Thyroid gland (tissue), 4 donors: Measurements from ENCODE around the gene ZFHX2. TPM values are rescaled to one million over a fixed set of nuclear protein-coding genes. Genes with fewer than 3 reads are reported as not detected.
A peak's percentile ranks its signal among the peaks of the same experiment; 100 is the strongest.

Experiments
- DNase-seq, 2 donors: peaks; one replicate each; pipeline ENCODE4 v3.0.0-alpha.2; 2019
- H3K27ac ChIP-seq, 3 donors: fragments of 200-600 bp; sonication (generic); 1 replicate in 2 of 3; 2 replicates in 1 of 3; pipeline ENCODE4 v1.5.1; 2016 to 2019; ENCODE audit warnings: mild to moderate bottlenecking in 1 of 3, moderate library complexity in 1 of 3
- H3K27me3 ChIP-seq: fragments of 200-600 bp; sonication (generic); one replicate; pipeline ENCODE4 v1.5.1; 2019
- H3K36me3 ChIP-seq, 2 donors: fragments of 200-600 bp; sonication (generic); one replicate each; pipeline ENCODE4 v1.5.1; 2016 to 2019
- H3K4me1 ChIP-seq, 2 donors: fragments of 200-600 bp; sonication (generic); one replicate each; pipeline ENCODE4 v1.5.1; 2017 to 2019
- H3K4me3 ChIP-seq, 3 donors: fragments of 200-600 bp; sonication (generic); replicated peaks in 1 of 3; 1 replicate in 2 of 3; 2 replicates in 1 of 3; pipeline ENCODE4 v1.5.1; 2016; ENCODE audit warnings: mild to moderate bottlenecking in 1 of 3
- H3K9me3 ChIP-seq: fragments of 200-600 bp; sonication (generic); one replicate; pipeline ENCODE4 v1.5.1; 2017
- POLR2A ChIP-seq, 2 donors: fragments of 450-650 bp; IDR thresholded peaks; one replicate each; pipeline ENCODE4 v1.6.1; 2017; ENCODE audit warnings: antibody characterized with exemption in 2 of 2, mild to moderate bottlenecking in 2 of 2, moderate library complexity in 1 of 2
- WGBS, 2 donors: methylation state at CpG; one replicate each; pipeline ENCODE4 v1.1.5; 2017; 5-methylcytosine and 5-hydroxymethylcytosine counted together
- intact Hi-C: fragments of 100-400 bp; cut with DNase I; formaldehyde crosslinking; loops from one replicate; pipeline ENCODE4 v1.15.1; 2023
- total RNA-seq, 4 donors: library from RNA; depleted of rRNA; stranded (reverse); fragments of >200 nt; gene quantifications; one replicate each; pipeline ENCODE4 v1.2.3, GENCODE V29; 2016
- TF ChIP-seq, protein P1 (sequence below), 6 experiments: fragments of 200-600 bp in 3 of 6; fragments of 450-650 bp in 3 of 6; sonication (generic) in 3 of 6; IDR thresholded peaks; one replicate each; pipeline ENCODE4 v1.5.1; 2016 to 2019; ENCODE audit warnings: antibody characterized with exemption in 6 of 6, mild to moderate bottlenecking in 2 of 6, inconsistent platforms in 1 of 6, moderate library complexity in 1 of 6

ZFHX2 gene
- total RNA-seq, 4 donors from 2014 or later: 0.46 to 2.3 (median 1.4) TPM

DNA sequence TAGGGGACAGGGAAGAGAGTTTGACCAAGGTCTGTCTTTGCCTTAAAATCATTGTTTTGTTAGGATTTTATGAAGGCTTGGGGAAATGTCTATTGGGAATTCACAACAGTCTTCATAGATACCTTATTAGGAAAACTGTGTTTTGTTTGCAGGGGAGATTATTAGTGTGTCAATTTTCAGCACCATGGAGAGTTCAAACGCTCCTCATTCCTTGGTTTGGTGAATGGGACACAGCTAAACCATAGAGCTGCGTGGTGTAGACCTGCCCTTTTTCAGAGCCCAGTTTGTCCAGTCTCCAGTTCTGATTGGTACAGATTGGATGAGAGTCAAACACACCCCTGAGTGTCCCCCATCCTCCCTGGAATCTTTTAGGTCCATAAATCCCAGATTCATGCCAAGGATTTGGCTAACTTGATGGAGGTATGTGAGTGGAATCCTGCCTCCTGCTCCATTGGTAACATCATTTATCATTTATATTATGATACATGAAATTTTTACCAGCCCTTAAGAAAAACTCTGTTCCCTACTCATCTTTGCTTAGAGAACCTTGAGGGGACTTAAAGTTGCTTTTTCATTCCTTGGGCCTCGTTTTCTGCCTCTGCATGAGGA is 70.1 kb downstream of the ZFHX2 start:
- no peaks in the 10 kb centered on the region for H3K9me3 ChIP-seq
- DNase-seq: no peak
- TF ChIP-seq POLR2A (IDR thresholded peaks at IDR 0.05): no peak
- H3K27ac ChIP-seq: no peak overlapping the region
- H3K4me1 ChIP-seq: no peaks in the 10 kb centered on the region
- 69 to 73% methylated on average over 3 of the region's 3 CpGs for WGBS, 2 donors
- H3K4me3 ChIP-seq: no peak overlapping the region
- no peaks in the 10 kb centered on the region for H3K27me3 ChIP-seq
- intact Hi-C loops: no loop called here
- H3K36me3 ChIP-seq: peaks cover 15 to 20% of the 10 kb centered on the region in 2 donors

DNA sequence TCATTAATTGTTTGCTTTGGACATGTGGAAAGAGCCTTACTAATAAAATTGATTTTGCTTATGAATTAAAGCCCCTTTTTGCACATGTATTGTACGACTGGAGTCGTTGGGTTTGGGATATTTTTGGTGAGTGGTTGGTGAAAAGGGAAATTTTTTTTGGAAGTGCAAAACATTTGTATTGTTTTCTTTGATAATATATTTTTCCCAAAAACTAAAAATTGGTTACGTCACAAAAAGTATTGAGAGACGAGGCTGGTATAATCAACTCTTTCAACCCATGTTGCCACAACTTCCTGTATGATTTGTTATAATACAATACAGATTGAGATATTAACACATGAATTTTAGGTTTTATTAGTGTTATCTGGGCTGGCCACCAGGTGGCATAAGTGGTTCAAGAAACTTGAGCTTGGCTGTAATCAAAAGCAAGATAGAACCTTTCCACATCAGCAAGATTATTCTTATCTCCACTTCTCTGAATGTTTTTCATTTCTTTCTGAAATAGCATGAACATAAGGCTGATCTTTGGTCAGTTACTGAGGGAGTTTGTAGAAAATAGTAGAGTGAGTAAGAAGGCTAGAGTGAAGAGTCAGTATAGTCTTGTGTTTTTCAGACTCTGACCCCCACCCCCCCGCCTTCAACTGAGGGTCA is 73.3 kb downstream of the ZFHX2 start:
- Histone ChIP-seq H3K4me3 (no peak overlapping the region), H3K27ac (no peak overlapping the region), H3K36me3 (peaks cover 42 to 51% of the 10 kb centered on the region in 2 donors), H3K27me3 (no peaks in the 10 kb centered on the region), H3K4me1 (no peaks in the 10 kb centered on the region), H3K9me3 (no peaks in the 10 kb centered on the region)
- DNase-seq: peak; percentile 47 to 62
- WGBS, 2 donors: 33 to 35% methylated on average over 5 of the region's 5 CpGs
- intact Hi-C loops: loop anchor here (5.0 kb wide), 1 partner anchor 84 kb away; no protein-coding TSS in a partner anchor
- TF ChIP-seq, protein P1, sequence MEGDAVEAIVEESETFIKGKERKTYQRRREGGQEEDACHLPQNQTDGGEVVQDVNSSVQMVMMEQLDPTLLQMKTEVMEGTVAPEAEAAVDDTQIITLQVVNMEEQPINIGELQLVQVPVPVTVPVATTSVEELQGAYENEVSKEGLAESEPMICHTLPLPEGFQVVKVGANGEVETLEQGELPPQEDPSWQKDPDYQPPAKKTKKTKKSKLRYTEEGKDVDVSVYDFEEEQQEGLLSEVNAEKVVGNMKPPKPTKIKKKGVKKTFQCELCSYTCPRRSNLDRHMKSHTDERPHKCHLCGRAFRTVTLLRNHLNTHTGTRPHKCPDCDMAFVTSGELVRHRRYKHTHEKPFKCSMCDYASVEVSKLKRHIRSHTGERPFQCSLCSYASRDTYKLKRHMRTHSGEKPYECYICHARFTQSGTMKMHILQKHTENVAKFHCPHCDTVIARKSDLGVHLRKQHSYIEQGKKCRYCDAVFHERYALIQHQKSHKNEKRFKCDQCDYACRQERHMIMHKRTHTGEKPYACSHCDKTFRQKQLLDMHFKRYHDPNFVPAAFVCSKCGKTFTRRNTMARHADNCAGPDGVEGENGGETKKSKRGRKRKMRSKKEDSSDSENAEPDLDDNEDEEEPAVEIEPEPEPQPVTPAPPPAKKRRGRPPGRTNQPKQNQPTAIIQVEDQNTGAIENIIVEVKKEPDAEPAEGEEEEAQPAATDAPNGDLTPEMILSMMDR (IDR thresholded peaks at IDR 0.05): peak; percentile 21 to 69 (median 58)
- no peak for TF ChIP-seq POLR2A (IDR thresholded peaks at IDR 0.05)

DNA sequence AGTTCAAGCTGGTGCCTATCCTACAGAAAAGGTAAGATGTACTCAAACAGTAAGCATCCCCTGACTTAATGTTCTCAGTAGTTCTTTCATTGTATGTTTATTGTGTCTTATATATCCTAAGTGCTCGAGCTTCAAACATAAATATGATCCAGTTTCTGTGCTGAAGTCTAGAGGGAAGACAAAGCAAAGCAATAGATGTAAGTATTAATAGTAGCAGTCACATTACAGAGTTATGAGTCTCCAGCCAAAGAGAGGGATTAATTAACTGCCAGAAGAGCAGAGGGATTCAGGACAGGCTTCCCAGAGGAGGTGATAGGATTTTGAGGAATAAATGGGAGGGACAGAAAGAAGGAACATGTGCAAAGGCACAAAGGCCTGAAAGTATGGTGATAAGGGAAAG is 80.6 kb downstream of the ZFHX2 start:
- intact Hi-C loops: no loop called here
- TF ChIP-seq POLR2A (IDR thresholded peaks at IDR 0.05): no peak
- TF ChIP-seq, protein P1 (IDR thresholded peaks at IDR 0.05): no peak

More for the DNA sequence above, 80.6 kb downstream of the ZFHX2 start:
- H3K4me1 ChIP-seq: peaks cover 6 to 8% of the 10 kb centered on the region in 2 donors
- 91 to 95% methylated on average over 1 of the region's 1 CpG for WGBS, 2 donors
- no peak overlapping the region for H3K27ac ChIP-seq
- no peak overlapping the region for H3K4me3 ChIP-seq
- DNase-seq: no peak
- H3K36me3 ChIP-seq: peaks cover 44 to 50% of the 10 kb centered on the region in 2 donors
- no peaks in the 10 kb centered on the region for H3K9me3 ChIP-seq
- no peaks in the 10 kb centered on the region for H3K27me3 ChIP-seq

Other genes with a start within 250 kb of the ZFHX2 start
- gene PPP1R3E, start 248.9 kb downstream of the ZFHX2 start, total RNA-seq: 10 to 100 TPM; 12.6 to 14.5 (median 13.9) TPM
- gene BCL2L2, start 244.9 kb downstream of the ZFHX2 start, total RNA-seq: 10 to 100 TPM; 37.3 to 52.8 (median 46.1) TPM
- gene PABPN1, start 230.3 kb downstream of the ZFHX2 start, total RNA-seq: 10 to 100 TPM; 37.9 to 74.6 (median 60.5) TPM
- gene SLC22A17, start 198.9 kb downstream of the ZFHX2 start, total RNA-seq: 10 to 100 TPM; 27.5 to 94.2 (median 53.7) TPM
- 10 to 100 TPM in 1 of 4 donors, 1 to 10 TPM in 3; 7.0 to 12.9 (median 8.6) TPM for gene EFS, start 186.6 kb downstream of the ZFHX2 start, total RNA-seq
- gene IL25, start 179.0 kb downstream of the ZFHX2 start, total RNA-seq: not detected
- gene CMTM5, start 174.7 kb downstream of the ZFHX2 start, total RNA-seq: 1 to 10 TPM in 1 of 4 donors, not detected in 3; 1.5 TPM
- gene MYH6, start 143.5 kb downstream of the ZFHX2 start, total RNA-seq: not detected
- under 1 TPM in 1 of 4 donors, not detected in 3; 0.27 TPM for gene MYH7, start 116.1 kb downstream of the ZFHX2 start, total RNA-seq
- 10 to 100 TPM; 31.3 to 51.1 (median 39.7) TPM for gene NGDN, start 82.1 kb downstream of the ZFHX2 start, total RNA-seq
- 10 to 100 TPM; 15.3 to 48.1 (median 28.3) TPM for gene THTPA, start 4.5 kb upstream of the ZFHX2 start, total RNA-seq
- 100 to 1,000 TPM in 3 of 4 donors, 10 to 100 TPM in 1; 71.6 to 128 (median 114) TPM for gene AP1G2, start 16.0 kb upstream of the ZFHX2 start, total RNA-seq
- under 1 TPM in 3 of 4 donors, not detected in 1; 0.11 to 0.54 (median 0.27) TPM for gene JPH4, start 27.0 kb upstream of the ZFHX2 start, total RNA-seq
- gene DHRS2, start 84.6 kb upstream of the ZFHX2 start, total RNA-seq: not detected